ENCODE data around the gene CTSA. TPM values are rescaled to one million over a fixed set of nuclear protein-coding genes. Genes with fewer than 3 reads are reported as not detected.
"Not testable (repeated sequence)": the region's sequence is repeated elsewhere in the genome, so short reads cannot be mapped to it uniquely, and the experiment has no call there.

Gene CTSA
- total RNA-seq, 1 experiment from 2014 or later: 114 TPM

DNA sequence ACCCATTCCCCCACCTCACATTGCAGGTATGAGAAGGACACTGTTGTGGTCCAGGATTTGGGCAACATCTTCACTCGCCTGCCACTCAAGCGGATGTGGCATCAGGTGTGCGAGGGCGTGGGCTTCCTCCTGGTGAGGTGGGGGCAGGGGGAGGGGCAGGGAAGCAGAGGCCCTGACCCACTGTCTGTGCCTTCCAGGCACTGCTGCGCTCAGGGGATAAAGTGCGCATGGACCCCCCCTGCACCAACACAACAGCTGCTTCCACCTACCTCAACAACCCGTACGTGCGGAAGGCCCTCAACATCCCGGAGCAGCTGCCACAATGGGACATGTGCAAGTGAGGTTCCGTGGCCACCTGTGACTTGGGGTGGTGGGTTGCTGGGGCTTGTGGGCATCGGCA lies 3.7 kb downstream of the CTSA start:
- no peak for DNase-seq (ENCODE audit: low spot score)

GRCh38 chr20:45896641-45897161 lies 5.6 kb downstream of the CTSA start:
- DNase-seq (ENCODE audit: low spot score): no peak

GRCh38 chr20:45897289-45897688 lies 6.2 kb downstream of the CTSA start:
- no peak for DNase-seq (ENCODE audit: low spot score)

GRCh38 chr20:45897692-45898091 lies 6.6 kb downstream of the CTSA start:
- no peak for DNase-seq (ENCODE audit: low spot score)

- DNase-seq (ENCODE audit: low spot score): no peak
Measured at GRCh38 chr20:45898285-45898684, 7.2 kb downstream of the CTSA start.

DNA sequence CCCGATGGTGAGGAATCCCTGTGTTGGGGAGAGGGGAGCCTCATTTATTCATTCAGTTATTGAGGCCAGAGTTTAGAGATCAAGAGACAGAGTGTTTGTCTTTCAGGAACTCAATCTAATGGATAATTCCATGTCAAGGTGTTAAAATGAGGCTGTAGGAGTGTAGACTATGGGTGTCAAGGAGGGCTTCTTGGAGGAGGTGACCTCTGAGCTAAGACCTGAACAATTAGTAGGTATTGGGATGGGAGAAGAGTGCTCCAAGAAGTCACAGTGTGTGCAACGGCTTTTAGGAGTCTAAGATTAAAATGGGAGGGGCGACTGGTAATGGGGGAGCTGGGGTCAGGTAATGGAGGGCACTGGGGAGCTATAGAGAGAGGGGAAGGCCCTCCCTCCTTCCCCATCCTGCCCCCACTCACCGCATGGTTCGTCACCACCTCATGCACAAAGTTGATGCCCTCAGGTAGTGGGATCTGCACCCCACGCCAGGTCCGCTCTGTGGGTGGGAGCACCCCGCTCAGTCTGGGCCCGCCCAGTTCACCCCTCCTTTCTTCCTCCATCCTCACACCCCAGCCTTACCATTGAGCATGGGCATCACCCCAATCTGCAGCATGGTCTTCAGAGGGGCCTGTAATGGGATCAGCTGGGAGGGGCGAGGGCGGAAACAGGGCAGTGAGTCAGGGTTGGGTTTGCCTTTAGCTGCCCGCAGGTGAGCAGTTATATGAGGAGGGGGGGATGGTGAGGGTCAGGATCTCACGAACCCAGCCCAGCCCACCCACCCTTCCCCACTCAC lies 8.1 kb downstream of the CTSA start:
- no peak for DNase-seq (ENCODE audit: low spot score)

DNA sequence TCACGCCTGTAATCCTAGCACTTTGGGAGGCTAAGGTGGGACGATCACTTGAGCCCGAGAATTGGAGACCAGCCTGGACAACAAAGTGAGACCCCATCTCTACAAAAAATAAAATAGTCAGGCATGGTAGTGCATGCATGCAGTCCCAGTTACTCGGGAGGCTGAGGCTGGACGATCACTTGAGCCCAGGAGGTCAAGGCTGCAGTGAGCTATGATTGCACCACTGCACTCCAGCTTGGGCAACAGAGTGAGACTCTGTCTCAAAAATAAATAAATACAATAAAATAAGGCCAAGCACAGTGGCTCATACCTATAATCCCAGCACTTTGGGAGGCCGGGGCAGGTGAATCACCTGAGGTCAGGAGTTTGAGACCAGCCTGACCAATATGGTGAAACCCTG lies 10.2 kb downstream of the CTSA start:
- not testable (repeated sequence) for DNase-seq (ENCODE audit: low spot score)

- DNase-seq (ENCODE audit: low spot score): no peak
Measured at GRCh38 chr20:45902199-45902701, 11.1 kb downstream of the CTSA start.

DNA sequence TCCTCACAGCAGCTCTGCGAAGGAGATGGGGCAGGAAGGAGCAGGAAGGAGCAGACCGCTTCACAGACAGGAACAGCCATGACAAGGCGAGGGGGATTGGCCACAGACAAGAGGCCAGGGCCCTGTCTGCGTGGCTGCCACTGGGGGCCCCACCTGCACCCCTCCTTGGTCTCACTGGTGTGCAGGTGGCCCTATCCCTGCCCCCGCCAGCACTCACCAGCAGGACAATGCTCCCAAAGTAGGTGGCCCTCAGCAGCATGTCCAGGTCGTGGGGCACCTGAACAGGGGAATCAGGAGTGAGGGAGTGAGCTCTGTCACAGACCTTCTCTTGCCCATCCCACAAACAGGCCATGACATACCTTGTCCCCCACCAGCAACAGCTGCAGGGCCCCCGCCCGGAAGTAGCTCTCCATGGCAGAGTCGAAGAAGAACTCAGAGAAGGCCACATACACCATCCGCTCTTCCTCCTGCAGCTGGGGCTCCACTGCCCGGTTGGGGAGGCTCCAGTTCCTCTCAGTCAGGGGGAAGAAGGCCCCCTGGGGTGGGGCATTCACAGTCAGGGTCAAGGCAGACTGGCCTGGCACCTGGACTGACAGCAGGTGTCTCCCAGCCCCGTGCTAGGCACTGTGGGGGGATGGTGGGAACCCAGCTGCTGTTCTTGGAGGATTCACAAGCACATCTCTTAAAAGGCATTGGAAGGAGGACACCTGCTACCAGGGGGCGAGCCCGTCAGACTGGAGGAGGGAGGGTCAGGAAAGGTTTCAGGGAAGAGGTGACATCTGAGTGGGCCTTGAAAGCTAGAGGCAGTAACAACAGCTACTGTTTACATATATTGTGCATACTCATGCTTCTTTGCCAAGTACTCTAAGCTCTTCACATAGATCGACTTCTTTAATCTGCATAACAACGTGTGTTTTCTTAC lies 13.7 kb downstream of the CTSA start:
- DNase-seq (ENCODE audit: low spot score): no peak

DNA sequence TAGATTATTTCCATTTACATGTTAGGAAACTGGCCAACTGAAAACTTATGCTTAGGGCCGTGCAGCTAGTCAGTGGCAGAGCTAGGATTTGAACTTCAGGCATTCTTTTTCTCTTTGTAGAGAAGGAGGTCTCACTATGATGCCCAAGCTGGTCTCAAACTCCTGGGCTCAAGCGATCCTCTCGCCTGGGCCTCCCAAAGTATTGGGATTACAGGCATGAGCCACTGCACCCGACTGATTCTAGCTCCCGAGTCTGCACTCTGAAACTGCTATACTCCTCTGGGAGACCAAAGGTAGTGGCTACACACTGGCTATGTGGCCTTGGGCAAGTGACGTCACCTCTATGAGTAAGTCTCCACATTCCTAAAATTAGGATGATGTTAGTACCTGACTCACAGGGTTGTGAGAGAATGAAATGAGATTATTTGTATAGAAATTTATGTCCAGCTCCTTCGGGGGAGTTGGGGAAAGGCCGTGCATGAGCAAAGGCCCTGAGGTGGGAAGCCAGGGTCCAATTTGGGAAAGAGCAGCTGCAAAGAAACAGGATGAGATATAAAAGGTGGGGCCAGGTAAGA lies 14.5 kb downstream of the CTSA start:
- peak; percentile 93 for DNase-seq (ENCODE audit: low spot score)

DNA sequence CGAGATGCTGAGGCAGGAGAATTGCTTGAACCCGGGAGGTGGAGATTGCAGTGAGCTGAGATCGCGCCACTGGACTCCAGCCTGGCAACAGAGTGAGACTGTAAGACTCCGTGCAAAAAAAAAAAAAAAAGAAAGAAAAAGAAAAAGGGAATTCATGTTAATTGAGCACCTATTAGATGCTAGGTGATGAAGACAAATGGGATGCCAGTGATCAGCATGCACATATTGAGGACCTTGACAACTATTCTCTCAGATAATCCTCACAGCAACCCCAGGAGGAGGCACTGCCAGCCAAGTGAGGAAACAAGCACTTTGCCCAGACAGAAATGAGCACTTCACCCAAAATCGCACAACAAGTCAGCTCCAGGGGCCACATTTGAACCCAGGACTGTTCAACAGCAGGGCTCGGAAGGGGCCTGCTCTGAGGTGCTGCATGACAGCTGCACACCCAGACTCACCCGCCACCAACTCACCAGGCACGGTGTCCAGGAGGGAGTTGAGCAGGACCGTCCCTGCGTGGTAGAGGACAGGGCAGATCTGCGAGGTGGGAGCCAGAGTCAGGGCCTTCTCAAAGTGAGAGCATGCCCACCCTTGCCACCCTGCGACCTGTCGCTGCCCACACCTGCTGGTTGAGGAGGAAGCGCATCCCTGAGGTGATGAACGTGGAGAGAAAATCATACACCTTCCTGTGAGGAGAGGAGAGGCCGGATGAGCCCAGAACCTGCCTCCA lies 16.2 kb downstream of the CTSA start:
- no peak for DNase-seq (ENCODE audit: low spot score)

GRCh38 chr20:45908084-45908483 lies 16.9 kb downstream of the CTSA start:
- no peak for DNase-seq (ENCODE audit: low spot score)

DNA sequence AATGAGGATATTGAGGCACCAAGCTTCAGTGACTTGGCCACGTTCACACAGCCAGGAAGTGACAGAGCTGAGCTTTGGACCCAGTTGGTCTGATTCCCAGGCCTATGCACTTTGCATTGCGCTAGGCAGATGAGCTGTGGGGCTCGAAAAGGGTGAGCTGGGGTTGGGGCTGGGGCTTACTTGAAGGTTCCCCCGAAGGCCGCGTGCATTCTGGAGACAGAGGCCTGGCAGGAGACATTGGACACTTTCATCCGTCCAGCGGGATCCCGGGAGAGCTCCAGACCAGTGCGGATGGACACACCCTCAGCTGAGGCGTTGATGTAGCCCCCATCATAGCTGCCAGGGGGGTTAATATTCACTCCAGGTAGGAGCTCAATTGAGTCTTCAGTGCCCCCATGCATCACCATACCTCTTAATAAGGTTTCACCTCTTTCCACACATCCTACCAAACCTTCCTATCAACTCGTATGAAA lies 18.2 kb downstream of the CTSA start:
- DNase-seq (ENCODE audit: low spot score): no peak

- DNase-seq (ENCODE audit: low spot score): no peak
Measured at GRCh38 chr20:45909817-45910669, 18.9 kb downstream of the CTSA start.

- peak; percentile 98 for DNase-seq (ENCODE audit: low spot score)
Measured at GRCh38 chr20:45910670-45911485, 19.7 kb downstream of the CTSA start.

GRCh38 chr20:45911486-45912343 lies 20.6 kb downstream of the CTSA start, which contains the start of gene PLTP:
PLTP (minus strand) TSS chr20:45912155; CDS start chr20:45911452, 703 bp downstream.
- no peak for DNase-seq (ENCODE audit: low spot score)

DNA sequence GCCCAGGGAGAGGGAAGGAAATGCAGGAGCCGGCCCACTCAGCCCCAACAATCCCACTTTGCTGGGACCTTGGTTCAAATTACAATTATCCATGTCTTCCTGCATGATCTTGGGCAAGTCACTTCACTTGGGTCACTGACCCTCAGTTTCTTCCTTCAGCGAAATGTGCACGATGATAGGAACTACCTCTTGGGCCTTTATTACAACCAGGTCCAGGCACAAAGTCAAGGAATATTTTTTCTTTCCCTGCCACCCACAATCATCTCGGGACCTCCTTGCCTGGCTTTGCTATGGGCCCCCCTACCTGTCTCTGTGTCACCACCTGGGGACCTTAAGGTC lies 21.2 kb downstream of the CTSA start:
- DNase-seq (ENCODE audit: low spot score): no peak

DNA sequence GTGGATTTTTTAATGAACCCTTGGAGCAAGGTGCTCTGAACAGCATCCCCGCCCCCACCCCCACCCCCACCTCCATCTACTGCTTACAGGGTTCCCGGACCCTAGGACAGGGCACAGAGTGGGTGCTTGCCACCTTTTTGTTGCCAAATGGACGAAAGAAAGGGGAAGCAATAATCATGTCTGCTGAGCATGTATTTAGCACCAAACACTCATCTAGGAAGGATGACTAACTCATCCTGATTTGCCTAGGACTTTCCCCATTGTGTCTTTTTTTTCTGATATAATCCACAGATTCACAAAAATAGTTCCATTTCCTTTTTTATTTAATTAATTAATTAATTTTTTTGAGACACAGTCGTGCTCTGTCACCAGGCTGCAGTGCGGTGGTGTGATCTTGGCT lies 22.0 kb downstream of the CTSA start:
- DNase-seq (ENCODE audit: low spot score): no peak

DNA sequence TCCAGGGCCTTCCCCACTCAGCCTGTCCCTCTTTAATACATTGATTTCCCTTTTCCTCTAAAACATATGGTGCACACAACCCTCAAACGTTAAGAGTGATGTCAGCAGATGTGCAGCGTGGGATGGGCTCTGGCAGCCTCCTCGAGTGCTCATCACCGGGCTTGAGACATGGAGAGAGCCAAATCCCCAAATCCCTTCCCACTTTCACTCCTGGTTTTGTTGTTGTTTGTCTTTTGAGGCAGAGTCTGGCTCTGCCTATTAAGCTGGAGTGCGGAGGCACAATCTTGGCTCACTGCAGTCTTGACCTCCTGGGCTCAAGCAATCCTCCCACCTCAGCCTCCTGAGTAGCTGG lies 26.6 kb downstream of the CTSA start:
- DNase-seq (ENCODE audit: low spot score): no peak
